Right ventricle myocardium superior (tissue), 1 donor: ENCODE measurements around the gene SLC1A3. TPM values are rescaled to one million over a fixed set of nuclear protein-coding genes. Genes with fewer than 3 reads are reported as not detected.

Source experiments
- ATAC-seq: fragments of 200-7000 bp; cut with Tn5 transposase; one replicate; pipeline ENCODE4 v1.9.1; 2020; ENCODE audit warnings: mild to moderate bottlenecking; ENCODE audit not compliant: poor library complexity
- DNase-seq: peaks from one replicate; pipeline ENCODE4 v3.0.0-alpha.2; 2020
- intact Hi-C: fragments of 100-400 bp; cut with DNase I; formaldehyde crosslinking; loops from one replicate; pipeline ENCODE4 v1.11.2; 2022
- total RNA-seq: library from RNA; stranded (reverse); fragmentation: NEBNext Ultra II Directional; extraction: Animal tissue kit (Norgen Biotek cat#: 25700); gene quantifications from one replicate; pipeline ENCODE4 v1.2.1, GENCODE V29; 2021
- donor health status: DM: no; HTN: yes; CAD: no; lungs with severe emphysema.

The SLC1A3 gene
- total RNA-seq, 1 donor from 2014 or later: 93.8 TPM

GRCh38 chr5:36596756-36597155 is 9.7 kb upstream of the SLC1A3 start:
- intact Hi-C loops: no loop called here
- no peak for DNase-seq
- no peak for ATAC-seq

- DNase-seq (no peak), ATAC-seq (no peak)
- intact Hi-C loops: no loop called here
Measured at GRCh38 chr5:36598045-36598444, 8.4 kb upstream of the SLC1A3 start.

GRCh38 chr5:36599986-36600779 is 6.2 kb upstream of the SLC1A3 start:
- DNase-seq: no peak
- intact Hi-C loops: loop anchor here (10.0 kb wide), 1 partner anchor 185 kb away; no protein-coding TSS in a partner anchor
- ATAC-seq: no peak

GRCh38 chr5:36600917-36601527 is 5.4 kb upstream of the SLC1A3 start:
- ATAC-seq: no peak
- intact Hi-C loops: loop anchor here (10.0 kb wide), 1 partner anchor 186 kb away; no protein-coding TSS in a partner anchor

GRCh38 chr5:36602704-36603321 is 3.6 kb upstream of the SLC1A3 start:
- intact Hi-C loops: loop anchor here (10.0 kb wide), 1 partner anchor 188 kb away; no protein-coding TSS in a partner anchor
- no peak for ATAC-seq
- peak; percentile 54 for DNase-seq

More at GRCh38 chr5:36600917-36601527, 5.4 kb upstream of the SLC1A3 start:
- DNase-seq: no peak

- ATAC-seq (no peak), DNase-seq (no peak)
- intact Hi-C loops: loop anchor here (5.0 to 10.0 kb wide), 2 partner anchors 87 to 190 kb away; no protein-coding TSS in a partner anchor
Measured at GRCh38 chr5:36605241-36605640, 1.2 kb upstream of the SLC1A3 start.

GRCh38 chr5:36606036-36606427 is 374 bp upstream of the SLC1A3 start:
- no peak for DNase-seq
- peak; percentile 23 for ATAC-seq
- intact Hi-C loops: loop anchor here (5.0 to 10.0 kb wide), 2 partner anchors 86 to 191 kb away; no protein-coding TSS in a partner anchor

GRCh38 chr5:36607114-36607571 is 737 bp downstream of the SLC1A3 start:
- peak; percentile 63 for DNase-seq
- intact Hi-C loops: loop anchor here (5.0 to 10.0 kb wide), 2 partner anchors 85 to 192 kb away; no protein-coding TSS in a partner anchor
- ATAC-seq: peak; percentile 83

GRCh38 chr5:36607838-36608783 is 1.7 kb downstream of the SLC1A3 start:
- no peak for DNase-seq
- intact Hi-C loops: loop anchor here (5.0 to 10.0 kb wide), 2 partner anchors 84 to 193 kb away; no protein-coding TSS in a partner anchor
- ATAC-seq: peak; percentile 28

- ATAC-seq (no peak), DNase-seq (peak; percentile 54)
- intact Hi-C loops: no loop called here
Measured at GRCh38 chr5:36610621-36611020, 4.2 kb downstream of the SLC1A3 start.

- peak; percentile 52 for ATAC-seq
- no peak for DNase-seq
- intact Hi-C loops: no loop called here
Measured at GRCh38 chr5:36611520-36612274, 5.3 kb downstream of the SLC1A3 start.

GRCh38 chr5:36613241-36613640 is 6.8 kb downstream of the SLC1A3 start:
- ATAC-seq (no peak), DNase-seq (no peak)
- intact Hi-C loops: no loop called here

- intact Hi-C loops: no loop called here
- ATAC-seq: peak; percentile 8
- no peak for DNase-seq
Measured at GRCh38 chr5:36613771-36614656, 7.6 kb downstream of the SLC1A3 start.

GRCh38 chr5:36614657-36615308 is 8.4 kb downstream of the SLC1A3 start:
- DNase-seq: no peak
- ATAC-seq: peak; percentile 43
- intact Hi-C loops: no loop called here

GRCh38 chr5:36619012-36619635 is 12.7 kb downstream of the SLC1A3 start:
- DNase-seq: no peak
- intact Hi-C loops: no loop called here
- ATAC-seq: no peak

- no peak for DNase-seq
Measured at GRCh38 chr5:36621985-36622384, 15.6 kb downstream of the SLC1A3 start.

More at GRCh38 chr5:36621985-36622384, 15.6 kb downstream of the SLC1A3 start:
- ATAC-seq: no peak
- intact Hi-C loops: no loop called here
